Caco-2 (cell line): ENCODE results near the gene CHST9. TPM values are rescaled to one million over a fixed set of nuclear protein-coding genes. Genes with fewer than 3 reads are reported as not detected.

ENCODE experiments used
- BruUV-seq: library from RNA; stranded (reverse); fragments of 400-500 nt; replicated peaks from 2 replicates; lab custom pipeline; 2021; lab: Mats Ljungman, UMichigan
- CTCF ChIA-PET: fragments of 300-600 bp; sonication (Branson Sonifier 250); formaldehyde crosslinking; loops from one replicate; lab custom pipeline; 2022; ENCODE audit warnings: antibody characterized with exemption; lab: Charles Lee
- POLR2A ChIA-PET: fragments of 300-600 bp; sonication (Branson Sonifier 250); formaldehyde crosslinking; loops from one replicate; lab custom pipeline; 2022; ENCODE audit warnings: antibody characterized with exemption; lab: Charles Lee
- DNase-seq, 2 experiments: peaks; one replicate each; pipeline versions ENCODE4 v3.0.0 to v3.0.0-alpha.2; 2020 to 2022
- H3K27me3 ChIP-seq: replicated peaks from 2 replicates; pipeline ENCODE4 v1.6.0; 2011; ENCODE audit warnings: low read length; ENCODE audit not compliant: control insufficient read depth, insufficient read depth
- H3K36me3 ChIP-seq: 2 replicates; pipeline ENCODE4 v1.5.1; 2011; ENCODE audit warnings: low read length; ENCODE audit not compliant: control insufficient read depth, insufficient read depth
- H3K4me1 ChIP-seq: fragments of 250-450 bp; sonication (Bioruptor Pico); 2 replicates; pipeline ENCODE4 v1.5.1; 2020; ENCODE audit warnings: mild to moderate bottlenecking
- H3K4me3 ChIP-seq: 2 replicates; pipeline ENCODE4 v1.5.1; 2011; ENCODE audit warnings: low read depth, mild to moderate bottlenecking, control low read depth, low read length
- H3K9me3 ChIP-seq: fragments of 250-450 bp; sonication (Bioruptor Pico); 2 replicates; pipeline ENCODE4 v1.5.1; 2020; ENCODE audit warnings: mild to moderate bottlenecking, moderate library complexity
- H3K27ac Mint-ChIP-seq: one replicate; pipeline ENCODE4 v1.8.0; 2022; ENCODE audit warnings: mixed read lengths; ENCODE audit not compliant: unreplicated experiment
- H3K27me3 Mint-ChIP-seq: one replicate; pipeline ENCODE4 v1.8.0; 2022; ENCODE audit warnings: mixed read lengths; ENCODE audit not compliant: insufficient read depth, unreplicated experiment
- H3K36me3 Mint-ChIP-seq: one replicate; pipeline ENCODE4 v1.8.0; 2022; ENCODE audit warnings: mild to moderate bottlenecking, mixed read lengths; ENCODE audit not compliant: insufficient read depth, unreplicated experiment
- H3K4me1 Mint-ChIP-seq: one replicate; pipeline ENCODE4 v1.8.0; 2022; ENCODE audit warnings: low read depth, mixed read lengths; ENCODE audit not compliant: unreplicated experiment
- H3K4me3 Mint-ChIP-seq: one replicate; pipeline ENCODE4 v1.8.0; 2022; ENCODE audit warnings: mild to moderate bottlenecking, moderate library complexity, mixed read lengths; ENCODE audit not compliant: unreplicated experiment
- H3K9me3 Mint-ChIP-seq: one replicate; pipeline ENCODE4 v1.8.0; 2022; ENCODE audit warnings: mixed read lengths; ENCODE audit not compliant: unreplicated experiment
- CTCF ChIP-seq, 2 experiments: fragments of 200-600 bp in 1 of 2; IDR thresholded peaks; 1 replicate in 1 of 2; 2 replicates in 1 of 2; pipeline versions ENCODE4 v1.5.1 to v1.8.0; 2011 to 2022; ENCODE audit warnings: antibody characterized with exemption in 1 of 2, control low read depth in 1 of 2, inconsistent platforms in 1 of 2, low read depth in 1 of 2, low read length in 1 of 2, mild to moderate bottlenecking in 1 of 2, moderate library complexity in 1 of 2; ENCODE audit not compliant: insufficient read depth in 1 of 2, severe bottlenecking in 1 of 2, unreplicated experiment in 1 of 2
- intact Hi-C: fragments of 100-400 bp; cut with micrococcal nuclease; formaldehyde crosslinking; loops from one replicate; pipeline ENCODE4 v1.10.0; 2022; ENCODE audit not compliant: unreplicated experiment
- total RNA-seq: library from RNA; stranded (reverse); gene quantifications from 2 replicates; pipeline ENCODE4 v1.2.3, GENCODE V29; 2022

CHST9 gene
- total RNA-seq, 1 experiment from 2014 or later, result 26.5 TPM

GRCh38 chr18:27040796-27041195 lies 144.3 kb downstream of the CHST9 start:
- ChIA-PET CTCF (no interaction called here), POLR2A (no interaction called here)
- no peak overlapping the region for H3K27ac Mint-ChIP-seq
- H3K4me1 Mint-ChIP-seq, result peaks cover 19% of the 10 kb centered on the region
- no TSS peak for BruUV-seq
- no peak for DNase-seq
- Histone ChIP-seq H3K4me1 (no peaks in the 10 kb centered on the region), H3K27me3 (no peaks in the 10 kb centered on the region), H3K9me3 (no peaks in the 10 kb centered on the region), H3K4me3 (no peak overlapping the region), H3K36me3 (no peaks in the 10 kb centered on the region)
- no peaks in the 10 kb centered on the region for H3K27me3 Mint-ChIP-seq
- H3K36me3 Mint-ChIP-seq, result peaks cover 5% of the 10 kb centered on the region
- H3K4me3 Mint-ChIP-seq, result no peak overlapping the region
- intact Hi-C loops, result no loop called here
- TF ChIP-seq CTCF (IDR thresholded peaks at IDR 0.05; ENCODE audit: insufficient read depth in 1 of 2, low read depth in 1 of 2, low read length in 1 of 2, severe bottlenecking in 1 of 2, unreplicated experiment in 1 of 2), result no peak
- no peaks in the 10 kb centered on the region for H3K9me3 Mint-ChIP-seq

- Mint-ChIP-seq H3K27me3 (no peaks in the 10 kb centered on the region), H3K4me3 (no peak overlapping the region), H3K36me3 (no peaks in the 10 kb centered on the region), H3K9me3 (no peaks in the 10 kb centered on the region), H3K27ac (no peak overlapping the region), H3K4me1 (peaks cover 13% of the 10 kb centered on the region)
- no peak for DNase-seq
- no peaks in the 10 kb centered on the region for H3K27me3 ChIP-seq
- POLR2A ChIA-PET, result no interaction called here
- H3K9me3 ChIP-seq, result no peaks in the 10 kb centered on the region
- no peak overlapping the region for H3K4me3 ChIP-seq
- no TSS peak for BruUV-seq
- TF ChIP-seq CTCF (IDR thresholded peaks at IDR 0.05; ENCODE audit: insufficient read depth in 1 of 2, low read depth in 1 of 2, low read length in 1 of 2, severe bottlenecking in 1 of 2, unreplicated experiment in 1 of 2), result no peak
- no peaks in the 10 kb centered on the region for H3K36me3 ChIP-seq
- H3K4me1 ChIP-seq, result no peaks in the 10 kb centered on the region
- intact Hi-C loops, result no loop called here
- CTCF ChIA-PET, result no interaction called here
Measured at GRCh38 chr18:27033722-27034121, 151.4 kb downstream of the CHST9 start.

- CTCF ChIA-PET, result no interaction called here
Measured at GRCh38 chr18:27030421-27030820, 154.7 kb downstream of the CHST9 start.

More at GRCh38 chr18:27030421-27030820, 154.7 kb downstream of the CHST9 start:
- H3K9me3 ChIP-seq, result no peaks in the 10 kb centered on the region
- H3K9me3 Mint-ChIP-seq, result no peaks in the 10 kb centered on the region
- no TSS peak for BruUV-seq
- H3K4me1 ChIP-seq, result no peaks in the 10 kb centered on the region
- H3K4me3 Mint-ChIP-seq, result no peak overlapping the region
- H3K27me3 ChIP-seq, result no peaks in the 10 kb centered on the region
- H3K36me3 ChIP-seq, result no peaks in the 10 kb centered on the region
- H3K27me3 Mint-ChIP-seq, result no peaks in the 10 kb centered on the region
- H3K4me3 ChIP-seq, result no peak overlapping the region
- POLR2A ChIA-PET, result no interaction called here
- H3K27ac Mint-ChIP-seq, result no peak overlapping the region
- peaks cover 13% of the 10 kb centered on the region for H3K4me1 Mint-ChIP-seq
- no peak for TF ChIP-seq CTCF (IDR thresholded peaks at IDR 0.05; ENCODE audit: insufficient read depth in 1 of 2, low read depth in 1 of 2, low read length in 1 of 2, severe bottlenecking in 1 of 2, unreplicated experiment in 1 of 2)
- intact Hi-C loops, result no loop called here
- H3K36me3 Mint-ChIP-seq, result no peaks in the 10 kb centered on the region
- no peak for DNase-seq
